OCI-LY1 (cell line): ENCODE measurements around the gene SDHAF3.

ENCODE experiments used
- H2AFZ ChIP-seq: fragments of 200-600 bp; sonication (generic), shearing (Covaris generic); 2 replicates; pipeline ENCODE4 v1.6.0; 2014; ENCODE audit warnings: antibody characterized with exemption, mild to moderate bottlenecking, low read length
- H3F3A ChIP-seq: fragments of 200-600 bp; sonication (generic), shearing (Covaris generic); 2 replicates; pipeline ENCODE4 v1.6.0; 2014; ENCODE audit warnings: mild to moderate bottlenecking, antibody characterized with exemption, low read length, moderate library complexity; ENCODE audit not compliant: insufficient read depth
- H3K27ac ChIP-seq: fragments of 200-600 bp; sonication (generic); 2 replicates; pipeline ENCODE4 v1.5.1; 2014; ENCODE audit warnings: low read length, mixed run types, mild to moderate bottlenecking, low read depth; ENCODE audit not compliant: poor library complexity, severe bottlenecking
- H3K27me3 ChIP-seq: fragments of 200-600 bp; sonication (generic); 2 replicates; pipeline ENCODE4 v1.6.0; 2014; ENCODE audit warnings: antibody characterized with exemption, mild to moderate bottlenecking, low read length, moderate library complexity; ENCODE audit not compliant: insufficient read depth
- H3K36me3 ChIP-seq: fragments of 200-600 bp; sonication (generic); 2 replicates; pipeline ENCODE4 v1.6.1; 2014; ENCODE audit warnings: mild to moderate bottlenecking, antibody characterized with exemption, low read length, moderate library complexity, mixed read lengths; ENCODE audit not compliant: insufficient read depth
- H3K4me1 ChIP-seq: fragments of 200-600 bp; sonication (generic); 2 replicates; pipeline ENCODE4 v1.5.1; 2014; ENCODE audit warnings: mild to moderate bottlenecking, low read length, moderate library complexity; ENCODE audit not compliant: insufficient read depth, severe bottlenecking
- H3K4me2 ChIP-seq: fragments of 200-600 bp; sonication (generic), shearing (Covaris generic); 2 replicates; pipeline ENCODE4 v1.6.1; 2014; ENCODE audit warnings: low read length
- H3K4me3 ChIP-seq: fragments of 200-600 bp; sonication (generic); 2 replicates; pipeline ENCODE4 v1.5.1; 2014; ENCODE audit warnings: low read length, low read depth, mild to moderate bottlenecking, mixed read lengths; ENCODE audit not compliant: poor library complexity, severe bottlenecking
- H3K79me2 ChIP-seq: fragments of 200-600 bp; shearing (Covaris generic); 2 replicates; pipeline ENCODE4 v1.6.1; 2016; ENCODE audit warnings: mixed run types, low read length, mixed read lengths; ENCODE audit not compliant: insufficient read depth
- H3K9ac ChIP-seq: fragments of 200-600 bp; sonication (generic), shearing (Covaris generic); 2 replicates; pipeline ENCODE4 v1.6.1; 2014; ENCODE audit warnings: mild to moderate bottlenecking, low read length, mixed read lengths
- H3K9me2 ChIP-seq: fragments of 200-600 bp; sonication (generic), shearing (Covaris generic); 2 replicates; pipeline ENCODE4 v1.6.1; 2014; ENCODE audit warnings: low read depth, mild to moderate bottlenecking, low read length, mixed read lengths
- H3K9me3 ChIP-seq: fragments of 200-600 bp; shearing (Covaris generic); 2 replicates; pipeline ENCODE4 v1.6.1; 2014; ENCODE audit warnings: low read length, mixed read lengths
- H4K20me1 ChIP-seq: fragments of 200-600 bp; sonication (generic), shearing (Covaris generic); 2 replicates; pipeline ENCODE4 v1.6.0; 2016; ENCODE audit warnings: mild to moderate bottlenecking, low read length; ENCODE audit not compliant: insufficient read depth
- CTCF ChIP-seq: fragments of 200-600 bp; sonication (generic), shearing (Covaris generic); IDR thresholded peaks from 2 replicates; pipeline ENCODE4 v1.5.1; 2017; ENCODE audit warnings: mild to moderate bottlenecking, antibody characterized with exemption, low read length, moderate library complexity, mixed read lengths
- EZH2 ChIP-seq: fragments of 200-600 bp; sonication (generic), shearing (Covaris generic); IDR thresholded peaks from 2 replicates; pipeline ENCODE4 v1.8.0; 2017; ENCODE audit warnings: borderline replicate concordance, mixed run types, mild to moderate bottlenecking, antibody characterized with exemption, low read length, moderate library complexity, mixed read lengths

SDHAF3 gene

GRCh38 chr7:97224316-97224715 is 106.8 kb downstream of the SDHAF3 start:
- no peaks in the 10 kb centered on the region for H3K79me2 ChIP-seq
- no peaks in the 10 kb centered on the region for H3F3A ChIP-seq
- no peak for TF ChIP-seq EZH2
- no peak for TF ChIP-seq CTCF
- H3K4me3 ChIP-seq: no peak overlapping the region
- H4K20me1 ChIP-seq: no peaks in the 10 kb centered on the region
- no peak overlapping the region for H2AFZ ChIP-seq
- H3K9me3 ChIP-seq: no peaks in the 10 kb centered on the region
- H3K36me3 ChIP-seq: no peaks in the 10 kb centered on the region
- no peak overlapping the region for H3K9ac ChIP-seq
- no peaks in the 10 kb centered on the region for H3K9me2 ChIP-seq
- H3K4me2 ChIP-seq: no peak overlapping the region
- H3K27me3 ChIP-seq: no peaks in the 10 kb centered on the region
- H3K27ac ChIP-seq: no peak overlapping the region
- no peaks in the 10 kb centered on the region for H3K4me1 ChIP-seq

DNA sequence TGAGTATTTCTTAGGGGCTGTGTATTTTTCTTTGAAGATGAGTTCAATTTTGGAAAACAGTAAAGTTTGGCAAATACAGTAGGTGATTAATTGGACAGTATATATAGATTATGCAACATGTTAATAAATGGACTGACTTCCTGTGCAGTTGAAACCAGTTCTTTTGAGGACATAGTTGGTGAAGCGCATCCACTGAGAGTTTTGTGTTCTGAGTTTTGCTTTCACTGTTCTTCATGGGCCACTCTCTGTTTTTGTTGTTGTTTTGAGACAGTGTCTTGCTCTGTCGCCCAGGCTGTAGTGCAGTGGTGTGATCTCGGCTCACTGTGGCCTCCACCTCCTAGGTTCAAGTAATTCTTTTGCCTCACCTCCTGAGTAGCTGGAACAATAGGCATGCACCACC is 109.0 kb downstream of the SDHAF3 start:
- Histone ChIP-seq H3K9me3 (no peaks in the 10 kb centered on the region), H3K9ac (no peak overlapping the region), H3K36me3 (no peaks in the 10 kb centered on the region), H3K9me2 (no peaks in the 10 kb centered on the region), H3K27me3 (no peaks in the 10 kb centered on the region), H3K4me3 (no peak overlapping the region), H3K4me2 (no peak overlapping the region), H3K4me1 (no peaks in the 10 kb centered on the region), H2AFZ (no peak overlapping the region), H4K20me1 (no peaks in the 10 kb centered on the region), H3K79me2 (no peaks in the 10 kb centered on the region), H3K27ac (no peak overlapping the region), H3F3A (no peaks in the 10 kb centered on the region)
- TF ChIP-seq EZH2 (no peak), CTCF (no peak)
